Inflammatory macrophage (primary cell): ENCODE results near the gene GARS1.
"Not testable (repeated sequence)": the region's sequence is repeated elsewhere in the genome, so short reads cannot be mapped to it uniquely, and the experiment has no call there.

Experiments
- DNase-seq, 2 donors: peaks; one replicate each; pipeline ENCODE4 v3.0.0-alpha.2; 2020 to 2022

Gene GARS1

DNA sequence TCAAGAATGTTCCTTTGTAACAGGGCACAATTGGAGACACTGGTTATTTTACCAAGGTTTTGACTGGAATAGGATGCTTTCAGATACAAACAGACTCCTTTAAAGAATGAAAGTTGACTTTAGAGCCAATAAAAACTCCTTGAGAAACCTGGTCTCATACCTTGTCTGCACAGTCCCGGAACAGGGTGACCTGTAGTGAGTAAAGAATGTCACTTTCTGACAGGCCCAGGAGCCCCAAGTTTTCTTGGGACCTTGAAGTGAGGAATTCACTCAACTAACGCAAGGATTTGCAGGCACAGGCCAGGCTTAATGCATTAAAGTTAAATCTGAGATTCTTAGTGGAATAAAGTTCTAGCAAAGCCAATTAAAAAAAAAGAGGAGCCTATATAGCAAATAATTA lies 11.5 kb upstream of the GARS1 start:
- DNase-seq: no peak

DNA sequence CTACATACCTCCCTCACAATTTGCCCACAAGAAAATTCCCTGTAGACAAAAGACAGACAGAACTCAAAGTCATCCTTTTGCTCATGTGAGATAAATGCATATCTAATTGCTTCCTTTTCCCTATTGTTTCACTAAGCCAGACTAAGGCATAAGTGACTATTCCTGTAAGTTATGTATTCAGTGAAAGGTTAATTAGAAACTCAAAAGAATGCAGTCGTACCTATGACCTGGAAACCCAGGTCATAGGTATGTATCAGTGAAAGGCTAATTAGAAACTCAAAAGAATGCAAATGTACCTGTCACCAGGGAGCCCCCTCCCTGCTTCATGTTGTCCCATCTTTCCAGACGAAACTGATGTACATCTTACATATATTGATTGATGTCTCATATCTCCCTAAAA lies 10.3 kb upstream of the GARS1 start:
- no peak for DNase-seq

GRCh38 chr7:30584965-30585364 lies 9.7 kb upstream of the GARS1 start:
- DNase-seq: no peak

GRCh38 chr7:30585675-30586074 lies 9.0 kb upstream of the GARS1 start:
- no peak for DNase-seq

DNA sequence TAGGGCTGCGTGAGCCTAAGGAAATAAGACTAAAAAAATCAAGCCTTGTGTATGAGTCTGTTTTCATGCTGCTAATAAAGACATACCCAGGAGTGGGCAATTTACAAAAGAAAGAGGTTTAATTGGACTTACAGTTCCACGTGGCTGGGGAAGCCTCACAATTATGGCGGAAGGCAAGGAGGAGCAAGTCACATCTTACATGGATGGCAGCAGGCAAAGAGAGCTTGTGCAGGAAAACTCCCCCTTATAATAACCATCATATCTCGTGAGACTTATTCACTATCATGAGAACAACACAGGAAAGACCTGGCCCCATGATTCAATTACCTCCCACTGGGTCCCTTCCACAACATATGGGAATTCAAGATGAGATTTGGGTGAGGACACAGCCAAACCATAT lies 7.1 kb upstream of the GARS1 start:
- DNase-seq: not testable (repeated sequence)

GRCh38 chr7:30589111-30589510 lies 5.6 kb upstream of the GARS1 start:
- DNase-seq: no peak

GRCh38 chr7:30594048-30594539 lies 584 bp upstream of the GARS1 start:
- peak; percentile 57 to 67 for DNase-seq

GRCh38 chr7:30595436-30596013 lies 847 bp downstream of the GARS1 start:
- no peak for DNase-seq

DNA sequence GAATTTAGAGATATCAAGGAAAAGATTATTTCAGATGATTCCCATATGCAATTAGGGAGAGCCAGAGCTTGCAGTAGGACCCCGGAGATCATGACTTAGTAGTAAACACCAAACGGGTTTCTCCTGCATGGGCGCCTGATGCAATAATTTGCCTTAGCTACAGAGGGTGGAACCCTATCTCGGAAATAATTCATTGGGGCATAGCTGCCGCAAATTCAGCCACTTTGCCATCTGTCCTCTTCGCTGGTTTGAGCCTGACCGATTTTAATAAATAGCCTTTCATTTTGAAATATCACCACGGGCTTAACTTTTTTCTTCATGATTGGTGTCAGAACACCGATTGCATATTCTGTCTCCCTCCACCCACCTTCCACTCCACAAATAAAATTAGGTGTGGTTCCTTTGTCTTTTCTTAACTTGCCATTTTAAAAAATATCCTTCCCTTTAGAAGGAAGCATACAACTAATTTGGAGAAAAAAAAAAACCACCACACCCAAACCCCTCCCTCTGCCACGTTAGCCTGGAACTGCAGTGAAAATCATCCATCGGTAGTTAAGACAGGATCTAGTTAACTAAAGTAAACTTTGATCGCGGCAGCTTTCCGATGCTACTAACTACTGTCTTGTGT lies 1.4 kb downstream of the GARS1 start:
- peak; percentile 9 to 35 for DNase-seq

- no peak for DNase-seq
Observed at GRCh38 chr7:30596721-30597120, 2.0 kb downstream of the GARS1 start.

GRCh38 chr7:30598121-30598876 lies 3.6 kb downstream of the GARS1 start:
- DNase-seq: no peak

DNA sequence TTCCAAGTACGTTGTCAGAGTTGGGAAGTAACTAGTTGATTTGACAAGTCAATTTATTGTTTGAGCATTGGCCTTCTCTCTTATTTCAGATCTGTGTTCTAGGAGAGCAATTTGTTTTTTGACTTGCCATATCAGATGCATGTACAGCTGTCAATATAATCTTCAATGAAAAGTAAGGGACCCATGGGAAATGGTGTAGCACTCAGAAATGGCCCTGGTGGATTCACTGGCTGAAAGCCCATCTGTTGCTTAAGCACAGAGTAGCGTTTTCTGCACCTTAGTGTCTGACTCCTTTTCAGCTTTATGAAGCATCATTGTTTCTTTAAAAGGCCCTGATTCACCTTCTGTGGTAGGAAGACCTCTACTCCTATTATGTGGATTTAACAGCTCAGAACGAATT lies 10.2 kb downstream of the GARS1 start:
- no peak for DNase-seq

DNA sequence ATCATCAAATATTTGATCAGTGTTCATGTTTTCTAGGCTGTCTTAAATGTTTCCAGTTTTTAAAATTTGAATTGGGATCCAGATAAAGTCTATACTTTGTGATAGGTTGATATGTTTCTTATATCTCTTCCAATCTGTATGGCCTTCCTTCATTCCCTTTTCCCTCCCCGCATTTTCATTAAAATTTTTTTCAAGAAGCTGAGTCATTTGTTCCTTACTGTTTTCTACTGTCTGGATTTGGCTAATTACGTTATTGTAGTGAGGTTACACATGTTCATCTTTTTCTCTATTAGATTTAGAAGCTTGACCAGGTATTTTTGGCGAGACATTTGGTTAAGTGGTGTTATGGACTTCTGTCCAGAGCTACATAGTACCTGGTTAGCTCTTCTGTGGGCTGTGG lies 11.2 kb downstream of the GARS1 start:
- DNase-seq: no peak

DNA sequence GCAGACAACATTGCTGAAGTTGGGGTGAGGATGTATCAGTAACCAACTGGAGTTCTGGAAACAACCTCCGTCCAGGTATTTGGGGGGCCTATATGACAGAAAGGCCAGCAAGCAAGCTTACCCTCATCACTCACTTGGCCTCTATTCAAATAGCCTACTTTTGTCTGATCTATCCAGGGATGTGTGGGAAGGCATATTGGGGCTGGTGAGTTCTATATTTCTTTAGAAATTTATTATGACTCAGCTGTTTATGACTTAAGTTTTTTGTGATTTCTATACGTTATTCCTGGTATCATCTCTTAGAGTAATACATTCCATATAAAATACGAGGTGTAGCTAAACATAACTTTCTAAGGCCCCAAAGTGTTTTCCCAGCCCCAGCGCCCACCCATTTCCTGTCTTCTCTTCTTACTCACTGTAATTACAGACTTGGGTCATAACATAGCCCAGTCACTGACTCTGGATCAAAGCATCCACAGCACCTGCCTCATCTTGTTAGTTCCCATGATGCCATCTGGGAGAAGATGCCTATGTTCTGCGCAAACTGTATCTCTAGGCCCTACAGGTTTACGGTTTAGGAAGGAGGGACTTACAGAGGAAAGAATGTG lies 18.1 kb downstream of the GARS1 start:
- no peak for DNase-seq

- DNase-seq: no peak
Observed at GRCh38 chr7:30613366-30614325, 19.0 kb downstream of the GARS1 start.

DNA sequence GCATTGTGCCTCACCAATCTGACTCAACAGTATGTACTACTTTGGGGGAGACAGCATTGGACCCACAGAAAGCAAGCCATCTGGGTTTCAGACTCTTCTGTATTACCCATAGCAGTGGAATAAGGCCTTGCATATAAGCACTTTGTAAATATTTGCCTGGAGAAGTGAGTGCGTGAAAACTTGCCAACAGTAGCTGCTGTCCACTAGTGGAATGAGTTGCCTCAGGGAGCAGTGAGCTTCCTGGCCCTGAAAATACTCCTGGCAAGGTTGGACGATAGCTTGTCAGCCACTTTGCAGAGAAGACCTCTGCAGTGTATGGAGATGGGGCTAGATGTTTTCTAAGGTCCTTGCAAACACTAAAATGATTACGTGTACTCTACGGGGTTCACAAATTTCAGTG lies 21.6 kb downstream of the GARS1 start:
- DNase-seq: no peak

DNA sequence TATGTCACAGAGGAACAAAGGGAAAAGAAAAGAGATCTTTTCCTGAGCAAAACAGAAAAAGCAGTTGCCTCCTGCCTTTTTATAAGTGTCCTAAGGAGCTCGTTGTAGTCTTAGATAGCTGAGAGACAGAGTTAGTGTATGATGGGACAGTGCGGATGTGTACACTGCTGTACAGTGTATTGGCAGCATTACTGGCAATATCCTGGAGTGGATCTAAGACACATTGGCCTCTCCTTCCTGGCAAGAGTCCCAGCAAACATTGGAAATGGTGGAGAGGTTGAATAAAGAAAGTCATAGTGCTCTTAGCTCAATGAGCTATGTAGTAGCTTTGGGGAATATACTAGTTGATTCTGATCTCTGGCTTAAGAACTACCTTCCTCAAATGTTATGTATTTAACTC lies 22.7 kb downstream of the GARS1 start:
- DNase-seq: no peak

DNA sequence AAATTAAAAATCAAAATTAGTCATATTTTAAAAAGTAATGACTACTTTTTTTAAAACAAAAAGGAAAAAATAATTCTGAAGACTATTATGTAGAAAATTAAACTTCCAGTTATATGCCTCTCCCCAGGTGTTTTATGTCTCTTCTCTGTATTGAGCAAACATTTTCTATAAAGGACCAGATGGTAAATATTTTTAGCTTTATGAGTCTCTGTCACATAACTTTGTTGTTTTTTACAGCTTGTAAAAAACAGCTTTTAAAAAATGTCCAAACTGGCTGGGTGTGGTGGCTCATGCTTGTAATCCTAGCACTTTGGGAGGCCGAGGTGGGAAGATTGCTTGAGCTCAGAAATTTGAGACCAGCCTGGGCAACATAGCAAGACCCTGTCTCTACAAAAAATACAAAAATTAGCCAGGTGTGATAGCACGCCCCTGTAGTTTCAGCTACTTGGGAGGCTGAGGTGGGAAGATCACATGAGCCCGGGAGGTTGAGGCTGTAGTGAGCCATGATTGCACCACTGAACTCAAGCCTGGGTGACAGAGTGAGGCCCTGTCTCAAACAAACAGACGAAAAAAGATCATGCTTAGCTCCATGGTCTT lies 23.5 kb downstream of the GARS1 start:
- DNase-seq: no peak

DNA sequence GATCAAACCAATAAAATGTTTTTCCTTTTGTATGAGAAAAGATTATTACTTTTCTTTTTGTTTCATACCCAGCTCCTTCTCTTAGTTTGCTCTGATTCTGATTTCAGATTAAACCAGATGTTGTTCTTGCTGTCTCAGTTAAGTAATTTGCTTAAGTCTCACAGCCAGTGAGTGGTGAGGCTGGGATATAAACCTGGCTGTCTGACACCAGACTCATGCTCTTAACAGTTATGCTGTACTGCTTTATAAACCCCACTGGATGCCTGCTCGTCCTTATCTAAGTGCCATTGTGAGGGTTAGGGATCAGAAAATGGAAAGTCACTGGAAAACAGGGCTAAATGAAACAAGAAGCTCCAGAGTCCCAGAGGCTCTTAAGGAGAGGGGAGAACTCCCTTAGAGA lies 24.3 kb downstream of the GARS1 start:
- no peak for DNase-seq

DNA sequence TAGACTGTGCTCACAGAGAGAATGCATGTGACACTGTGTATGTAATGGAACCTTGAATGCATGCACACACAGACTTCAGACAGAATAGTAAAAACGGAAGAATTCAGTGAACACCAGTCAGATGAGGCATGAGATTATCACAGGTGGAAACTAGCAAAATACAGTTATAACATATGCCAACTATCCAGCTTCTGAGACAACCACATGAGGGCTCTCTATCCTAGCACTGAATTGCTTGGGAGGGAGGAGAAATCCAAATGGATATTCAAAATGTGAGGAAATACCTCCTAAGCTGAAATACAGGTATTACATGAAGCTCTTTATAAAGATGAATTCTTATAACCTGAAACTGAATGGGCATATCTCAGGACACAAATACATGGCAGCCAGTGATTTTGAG lies 30.6 kb downstream of the GARS1 start:
- no peak for DNase-seq

GRCh38 chr7:30627026-30627425 lies 32.3 kb downstream of the GARS1 start:
- DNase-seq: no peak

DNA sequence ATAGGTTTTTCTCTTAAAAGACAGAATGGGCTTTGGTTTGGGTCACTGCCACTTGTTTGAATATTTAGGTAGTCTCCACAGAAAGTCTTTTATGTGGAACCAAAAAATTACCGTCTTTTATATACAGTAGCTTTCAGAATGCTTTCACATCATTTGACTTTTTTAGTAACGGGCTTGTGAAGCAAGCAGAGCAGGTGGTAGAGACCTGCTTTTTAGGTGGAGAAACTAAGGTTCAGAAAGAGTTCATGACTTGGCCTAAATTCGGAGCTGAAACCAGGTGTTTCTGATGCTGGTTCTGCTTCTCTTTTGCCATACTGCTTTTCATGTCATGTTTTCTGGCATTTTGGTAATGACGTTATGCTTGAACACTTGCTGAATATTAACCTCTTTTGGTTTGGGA lies 36.3 kb downstream of the GARS1 start:
- DNase-seq: no peak
